Tibial nerve (tissue), 4 donors: ENCODE results near the gene DPY19L1. TPM values are rescaled to one million over a fixed set of nuclear protein-coding genes. Genes with fewer than 3 reads are reported as not detected.

Experiments
- small RNA-seq: library from RNA; depleted of rRNA; stranded (forward); fragments of <200 nt; gene quantifications from one replicate; pipeline ENCODE3, GENCODE V24; 2016
- total RNA-seq, 4 donors: library from RNA; depleted of rRNA; stranded (reverse); fragments of >200 nt; gene quantifications; one replicate each; pipeline ENCODE4 v1.1.0, GENCODE V29; 2016

DPY19L1 gene
- total RNA-seq, 4 donors from 2014 or later: 11.1 to 14.0 (median 12.7) TPM

Small RNA genes within 50 kb of the gene (small RNA-seq; reads per million reads assigned to genes)
- gene MIR548N (not detected), gene RF00322 (not detected)

Other genes with a start within 250 kb of the DPY19L1 start
- gene TBX20, start 216.6 kb upstream of the DPY19L1 start, total RNA-seq: under 1 TPM in 1 of 4 donors, not detected in 3; 0.42 TPM